Colonic mucosa (tissue), 4 donors: ENCODE results near the gene BAIAP3. TPM values are rescaled to one million over a fixed set of nuclear protein-coding genes. Genes with fewer than 3 reads are reported as not detected.

Experiments used
- DNase-seq: peaks from one replicate; pipeline ENCODE4 v3.0.0-alpha.2; 2020
- H3K27ac ChIP-seq: fragments of 200-600 bp; one replicate; pipeline ENCODE4 v1.8.0; 2021
- H3K27me3 ChIP-seq: fragments of 200-600 bp; one replicate; pipeline ENCODE4 v1.8.0; 2021
- H3K36me3 ChIP-seq: fragments of 200-600 bp; one replicate; pipeline ENCODE4 v1.8.0; 2021
- H3K4me1 ChIP-seq: fragments of 200-600 bp; one replicate; pipeline ENCODE4 v1.8.0; 2021; ENCODE audit warnings: mild to moderate bottlenecking
- H3K4me3 ChIP-seq: fragments of 200-600 bp; one replicate; pipeline ENCODE4 v1.8.0; 2021
- H3K9ac ChIP-seq, 2 donors: one replicate each; pipeline ENCODE4 v1.7.0; 2013; ENCODE audit warnings: control low read depth in 2 of 2, low read depth in 2 of 2, low read length in 2 of 2
- H3K9me3 ChIP-seq: fragments of 200-600 bp; one replicate; pipeline ENCODE4 v1.8.0; 2021
- intact Hi-C: fragments of 100-400 bp; cut with DNase I; formaldehyde crosslinking; loops from one replicate; pipeline ENCODE4 v1.14.1; 2022
- total RNA-seq, 2 donors: library from RNA; stranded (reverse); fragmentation: NEBNext Ultra II Directional in 1 of 2; extraction: Animal tissue kit (Norgen Biotek cat#: 25700) in 1 of 2; gene quantifications; one replicate each; pipeline ENCODE4 v1.2.1, GENCODE V29; 2021
- TF ChIP-seq, protein P1 (sequence below): fragments of 200-600 bp; IDR thresholded peaks from one replicate; pipeline ENCODE4 v1.8.0; 2022; ENCODE audit warnings: antibody characterized with exemption, mild to moderate bottlenecking
- donor health status: healthy.
- donor health status: DM: no; HTN: no; CAD: no.
- donor health status: DM: no; HTN: no; CAD: no.

Gene BAIAP3
- total RNA-seq, 2 donors from 2014 or later: 5.5 to 9.8 TPM

DNA sequence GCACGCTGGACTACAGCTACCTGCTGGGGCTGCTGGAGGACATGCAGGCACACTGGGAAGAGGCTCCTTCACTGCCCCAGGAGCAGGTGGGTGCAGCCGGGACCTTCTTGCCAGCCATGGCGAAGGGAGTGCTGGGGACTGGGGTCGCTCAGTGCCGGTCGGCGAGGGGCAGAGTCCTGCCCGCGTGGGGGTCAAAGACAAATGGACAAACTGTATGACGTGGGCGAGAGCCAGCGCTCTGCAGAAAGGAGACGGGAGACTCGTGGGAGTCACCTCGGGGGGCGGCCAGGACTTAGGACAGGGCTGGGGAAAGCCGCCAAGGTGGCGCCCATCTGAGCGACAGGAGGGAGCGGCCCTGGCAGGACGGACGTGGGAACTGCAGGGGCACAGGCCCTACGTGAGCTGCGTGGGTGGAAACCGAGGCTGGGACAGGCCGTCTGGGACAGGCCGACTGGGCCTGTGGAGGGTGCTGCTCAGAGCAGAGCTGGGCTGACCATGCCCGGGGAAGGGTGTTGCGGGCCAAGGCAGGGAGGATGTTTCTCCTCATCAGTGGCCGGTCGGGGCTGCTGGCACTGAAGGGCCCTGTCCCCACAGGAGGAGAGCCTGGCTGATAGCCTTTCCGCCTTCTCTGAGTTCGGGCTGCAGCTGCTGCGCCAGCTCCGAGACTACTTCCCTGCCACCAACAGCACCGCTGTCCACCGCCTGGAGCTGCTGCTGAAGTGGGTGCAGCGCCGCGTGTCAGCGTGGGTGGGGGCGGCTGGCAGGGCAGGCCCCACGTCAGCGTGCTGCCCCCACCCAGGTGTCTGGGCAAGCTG, 10.2 kb downstream of the BAIAP3 start:
- H3K27me3 ChIP-seq: no peaks in the 10 kb centered on the region
- intact Hi-C loops: no loop called here
- no peaks in the 10 kb centered on the region for H3K36me3 ChIP-seq
- peak overlapping the region; percentile 30 for H3K4me3 ChIP-seq
- H3K4me1 ChIP-seq: peaks cover 6% of the 10 kb centered on the region
- no peak overlapping the region for H3K27ac ChIP-seq
- H3K9me3 ChIP-seq: no peaks in the 10 kb centered on the region
- peak overlapping the region in 1 of 2 donors; percentile 30 for H3K9ac ChIP-seq
- TF ChIP-seq, protein P1, sequence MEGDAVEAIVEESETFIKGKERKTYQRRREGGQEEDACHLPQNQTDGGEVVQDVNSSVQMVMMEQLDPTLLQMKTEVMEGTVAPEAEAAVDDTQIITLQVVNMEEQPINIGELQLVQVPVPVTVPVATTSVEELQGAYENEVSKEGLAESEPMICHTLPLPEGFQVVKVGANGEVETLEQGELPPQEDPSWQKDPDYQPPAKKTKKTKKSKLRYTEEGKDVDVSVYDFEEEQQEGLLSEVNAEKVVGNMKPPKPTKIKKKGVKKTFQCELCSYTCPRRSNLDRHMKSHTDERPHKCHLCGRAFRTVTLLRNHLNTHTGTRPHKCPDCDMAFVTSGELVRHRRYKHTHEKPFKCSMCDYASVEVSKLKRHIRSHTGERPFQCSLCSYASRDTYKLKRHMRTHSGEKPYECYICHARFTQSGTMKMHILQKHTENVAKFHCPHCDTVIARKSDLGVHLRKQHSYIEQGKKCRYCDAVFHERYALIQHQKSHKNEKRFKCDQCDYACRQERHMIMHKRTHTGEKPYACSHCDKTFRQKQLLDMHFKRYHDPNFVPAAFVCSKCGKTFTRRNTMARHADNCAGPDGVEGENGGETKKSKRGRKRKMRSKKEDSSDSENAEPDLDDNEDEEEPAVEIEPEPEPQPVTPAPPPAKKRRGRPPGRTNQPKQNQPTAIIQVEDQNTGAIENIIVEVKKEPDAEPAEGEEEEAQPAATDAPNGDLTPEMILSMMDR: no peak
- DNase-seq: peak; percentile 30

DNA sequence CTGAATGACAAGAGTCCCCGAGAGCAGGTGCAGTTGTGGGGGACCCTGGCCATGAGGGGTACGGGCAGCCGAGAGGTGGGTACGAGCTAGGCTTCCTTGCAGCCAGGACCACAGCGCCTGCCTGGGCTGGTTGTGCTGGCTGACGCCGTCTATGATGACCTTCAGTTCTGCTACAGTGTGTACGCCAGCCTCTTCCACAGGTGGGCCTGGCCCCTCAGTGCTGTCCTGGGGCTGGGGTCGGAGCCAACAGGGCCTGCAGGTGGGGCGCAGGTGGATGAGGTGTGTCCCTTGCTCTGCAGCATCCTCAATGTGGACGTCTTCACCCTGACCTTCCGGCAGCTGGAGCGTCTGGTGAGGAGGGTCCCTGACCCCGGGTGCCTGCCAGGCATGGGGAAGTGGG, 11.1 kb downstream of the BAIAP3 start:
- DNase-seq: no peak
- TF ChIP-seq, protein P1: no peak
- Histone ChIP-seq H3K27ac (no peak overlapping the region), H3K9me3 (no peaks in the 10 kb centered on the region), H3K36me3 (no peaks in the 10 kb centered on the region), H3K27me3 (no peaks in the 10 kb centered on the region), H3K4me3 (no peak overlapping the region), H3K4me1 (peaks cover 6% of the 10 kb centered on the region), H3K9ac (no peak overlapping the region)
- intact Hi-C loops: no loop called here

DNA sequence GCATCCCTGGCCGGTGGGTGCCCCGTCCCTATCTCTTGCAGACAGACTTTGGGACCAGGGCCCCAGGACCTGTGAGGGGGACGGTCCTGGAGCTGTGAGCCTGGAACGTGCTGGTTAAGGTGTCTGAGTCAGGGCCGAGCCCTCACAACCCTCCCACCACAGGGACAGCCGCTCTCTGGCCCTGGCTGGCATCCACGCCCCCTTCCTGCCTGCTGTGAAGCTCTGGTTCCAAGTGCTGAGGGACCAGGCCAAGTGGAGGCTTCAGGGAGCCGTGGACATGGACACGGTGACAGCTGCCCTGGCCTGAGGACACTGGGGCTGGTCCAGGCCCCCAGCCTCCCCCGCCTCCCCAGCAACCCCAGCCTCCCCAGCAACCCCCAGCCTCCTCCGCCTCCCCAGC, 11.6 kb downstream of the BAIAP3 start:
- Histone ChIP-seq H3K36me3 (no peaks in the 10 kb centered on the region), H3K27me3 (no peaks in the 10 kb centered on the region), H3K4me3 (no peak overlapping the region), H3K4me1 (peaks cover 6% of the 10 kb centered on the region), H3K9me3 (no peaks in the 10 kb centered on the region), H3K9ac (no peak overlapping the region), H3K27ac (no peak overlapping the region)
- TF ChIP-seq, protein P1: no peak
- intact Hi-C loops: no loop called here
- DNase-seq: no peak

DNA sequence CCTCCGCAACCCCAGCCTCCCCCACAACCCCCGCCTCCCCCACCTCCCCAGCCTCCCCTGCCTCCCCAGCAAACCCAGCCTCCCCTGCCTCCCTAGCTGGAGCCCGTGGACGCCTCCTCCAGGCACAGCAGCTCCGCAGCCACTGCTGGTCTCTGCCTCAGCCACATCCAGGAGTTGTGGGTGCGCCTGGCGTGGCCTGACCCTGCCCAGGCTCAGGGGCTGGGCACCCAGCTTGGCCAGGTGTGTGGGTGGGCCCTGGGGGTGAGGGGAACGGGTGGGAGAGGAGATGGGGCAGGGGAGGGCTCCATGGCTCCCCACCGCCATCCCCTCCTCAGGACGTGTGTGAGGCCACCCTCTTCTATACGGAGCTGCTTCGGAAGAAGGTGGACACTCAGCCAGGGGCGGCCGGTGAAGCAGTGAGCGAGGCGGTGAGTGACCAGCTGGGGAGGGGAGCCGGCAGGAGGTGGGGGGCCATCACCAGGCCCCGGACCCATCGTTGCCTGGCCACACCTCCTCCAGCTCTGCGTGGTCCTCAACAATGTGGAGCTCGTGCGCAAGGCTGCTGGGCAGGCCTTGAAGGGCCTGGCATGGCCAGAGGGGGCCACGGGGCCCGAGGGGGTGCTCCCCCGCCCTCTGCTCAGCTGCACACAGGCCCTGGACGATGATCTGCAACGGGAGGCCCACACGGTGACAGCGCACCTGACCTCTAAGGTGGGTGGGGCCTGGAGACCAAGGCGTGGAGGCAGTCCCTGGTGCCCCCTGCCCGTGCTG, 12.4 kb downstream of the BAIAP3 start:
- intact Hi-C loops: no loop called here
- peaks cover 6% of the 10 kb centered on the region for H3K4me1 ChIP-seq
- H3K4me3 ChIP-seq: no peak overlapping the region
- H3K27ac ChIP-seq: no peak overlapping the region
- H3K9ac ChIP-seq: no peak overlapping the region
- no peaks in the 10 kb centered on the region for H3K27me3 ChIP-seq
- TF ChIP-seq, protein P1: no peak
- no peaks in the 10 kb centered on the region for H3K36me3 ChIP-seq
- no peak for DNase-seq
- no peaks in the 10 kb centered on the region for H3K9me3 ChIP-seq

DNA sequence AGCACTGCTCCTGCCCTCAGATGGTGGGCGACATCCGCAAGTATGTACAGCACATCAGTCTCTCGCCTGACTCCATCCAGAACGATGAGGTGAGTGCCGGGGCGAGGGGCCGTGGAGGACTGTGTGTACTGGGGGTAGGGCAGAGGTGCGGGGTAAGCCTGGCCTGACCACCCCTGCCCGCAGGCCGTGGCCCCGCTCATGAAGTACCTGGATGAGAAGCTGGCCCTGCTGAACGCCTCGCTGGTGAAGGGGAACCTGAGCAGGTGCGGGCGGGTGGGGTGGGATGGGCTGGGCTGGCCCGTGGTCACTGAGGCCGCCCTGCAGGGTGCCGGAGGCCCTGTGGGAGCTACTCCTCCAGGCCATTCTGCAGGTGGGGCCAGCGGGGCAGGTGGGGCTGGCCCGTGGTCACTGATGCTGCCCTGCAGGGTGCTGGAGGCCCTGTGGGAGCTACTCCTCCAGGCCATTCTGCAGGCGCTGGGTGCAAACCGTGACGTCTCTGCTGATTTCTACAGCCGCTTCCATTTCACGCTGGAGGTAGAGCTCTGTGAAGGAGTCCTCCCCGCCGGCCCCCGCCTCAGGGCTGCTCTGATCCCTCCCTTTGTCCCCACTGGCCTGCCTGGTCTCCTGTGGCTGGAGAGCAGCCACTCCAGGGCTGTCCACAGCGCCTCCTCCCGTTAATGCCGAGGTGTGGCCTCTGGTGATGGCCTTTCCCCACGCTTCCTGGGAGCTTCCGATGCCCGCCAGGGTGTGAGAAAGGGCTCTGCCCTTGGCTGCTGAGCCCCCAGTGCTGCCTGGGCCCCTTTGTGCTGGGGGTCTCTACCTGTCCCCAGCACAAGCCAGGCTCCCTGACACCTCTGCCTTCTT, 13.2 kb downstream of the BAIAP3 start:
- Histone ChIP-seq H3K27me3 (no peaks in the 10 kb centered on the region), H3K4me3 (no peak overlapping the region), H3K27ac (no peak overlapping the region), H3K9ac (no peak overlapping the region), H3K4me1 (peaks cover 6% of the 10 kb centered on the region), H3K36me3 (no peaks in the 10 kb centered on the region), H3K9me3 (no peaks in the 10 kb centered on the region)
- DNase-seq: no peak
- TF ChIP-seq, protein P1: no peak
- intact Hi-C loops: no loop called here
